Activated CD4-positive, alpha-beta T cell treated with anti-CD3 and anti-CD28 coated beads, Interleukin-2, amount 10 ng/mL, durations not matched to agents 24 days and 14 days (primary cell): ENCODE measurements around the gene LDHD. TPM values are rescaled to one million over a fixed set of nuclear protein-coding genes. Genes with fewer than 3 reads are reported as not detected.

ENCODE experiments used
- DNase-seq: peaks from one replicate; pipeline ENCODE4 v3.0.0; 2022
- H3K27ac Mint-ChIP-seq: one replicate; pipeline ENCODE4 v1.8.0; 2022; ENCODE audit warnings: mild to moderate bottlenecking, mixed read lengths
- H3K27me3 Mint-ChIP-seq: one replicate; pipeline ENCODE4 v1.8.0; 2022; ENCODE audit warnings: mixed read lengths
- H3K36me3 Mint-ChIP-seq: one replicate; pipeline ENCODE4 v1.8.0; 2022; ENCODE audit warnings: low read depth, mild to moderate bottlenecking, mixed read lengths
- H3K4me1 Mint-ChIP-seq: one replicate; pipeline ENCODE4 v1.8.0; 2021; ENCODE audit warnings: mixed read lengths
- H3K4me3 Mint-ChIP-seq: one replicate; pipeline ENCODE4 v1.8.0; 2022; ENCODE audit warnings: mild to moderate bottlenecking, moderate library complexity, mixed read lengths
- H3K9me3 Mint-ChIP-seq: one replicate; pipeline ENCODE4 v1.8.0; 2021; ENCODE audit warnings: mixed read lengths
- intact Hi-C: fragments of 100-400 bp; cut with micrococcal nuclease; formaldehyde crosslinking; loops from one replicate; pipeline ENCODE4 v1.15.1; 2023
- total RNA-seq: library from RNA; stranded (reverse); gene quantifications from 2 replicates; pipeline ENCODE4 v1.2.3, GENCODE V29; 2022

Gene LDHD
- total RNA-seq, 1 donor from 2014 or later, result 0.09 TPM

- H3K4me1 Mint-ChIP-seq, result peaks cover 68% of the 10 kb centered on the region
- H3K27ac Mint-ChIP-seq, result peak overlapping the region; percentile 34
- peaks cover 31% of the 10 kb centered on the region for H3K36me3 Mint-ChIP-seq
- no peaks in the 10 kb centered on the region for H3K27me3 Mint-ChIP-seq
- DNase-seq, result no peak
- intact Hi-C loops, result loop anchor here (2.0 kb wide), 1 partner anchor 62 kb away; no protein-coding TSS in a partner anchor
- H3K4me3 Mint-ChIP-seq, result peak overlapping the region; percentile 9
- peaks cover 13% of the 10 kb centered on the region for H3K9me3 Mint-ChIP-seq
These were observed 42.2 kb downstream of the LDHD start for GRCh38 chr16:75074304-75074793.

GRCh38 chr16:75073545-75074303, 42.9 kb downstream of the LDHD start:
- H3K27me3 Mint-ChIP-seq, result no peaks in the 10 kb centered on the region
- peaks cover 30% of the 10 kb centered on the region for H3K36me3 Mint-ChIP-seq
- DNase-seq, result no peak
- peak overlapping the region; percentile 34 for H3K27ac Mint-ChIP-seq
- intact Hi-C loops, result loop anchor here (2.0 kb wide), 1 partner anchor 61 kb away; no protein-coding TSS in a partner anchor
- peaks cover 69% of the 10 kb centered on the region for H3K4me1 Mint-ChIP-seq
- H3K4me3 Mint-ChIP-seq, result peak overlapping the region; percentile 9
- H3K9me3 Mint-ChIP-seq, result peaks cover 12% of the 10 kb centered on the region

DNA sequence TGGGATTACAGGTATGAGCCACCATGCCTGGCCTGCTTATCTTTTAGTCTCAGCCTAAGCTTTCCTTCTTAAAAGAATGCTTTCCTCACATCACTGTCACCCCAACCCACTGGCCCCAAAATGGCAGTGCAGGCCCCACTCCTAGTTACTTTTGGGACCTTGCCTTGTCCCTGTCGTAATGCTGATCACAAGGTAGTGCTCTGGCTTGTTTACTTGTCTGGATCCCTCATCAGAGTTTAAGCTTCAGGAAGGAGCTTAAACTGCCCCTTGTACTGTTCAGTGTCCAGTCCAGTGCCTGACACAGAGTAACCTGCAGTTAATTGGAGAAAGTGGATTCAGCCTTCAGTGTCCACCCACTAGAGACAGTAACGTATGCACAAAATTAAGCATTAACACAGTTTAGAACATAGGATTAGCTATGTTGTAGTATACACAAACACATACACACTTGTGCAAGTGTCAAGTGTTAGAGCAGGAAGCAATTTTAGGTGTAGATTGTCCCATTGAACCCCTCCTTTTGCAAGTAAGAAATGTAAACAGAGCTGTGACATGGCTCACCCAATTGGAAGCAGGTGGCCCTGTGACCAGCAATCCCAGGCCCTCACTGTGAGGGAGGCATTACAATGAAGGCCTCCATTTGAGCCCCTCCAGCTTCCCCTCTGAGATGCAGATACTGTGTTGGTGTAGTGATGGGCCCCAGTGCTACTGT, 44.2 kb downstream of the LDHD start:
- intact Hi-C loops, result no loop called here
- Mint-ChIP-seq H3K27me3 (no peaks in the 10 kb centered on the region), H3K4me3 (no peak overlapping the region), H3K36me3 (peaks cover 24% of the 10 kb centered on the region), H3K9me3 (peaks cover 4% of the 10 kb centered on the region), H3K27ac (peak overlapping the region; percentile 35), H3K4me1 (peaks cover 66% of the 10 kb centered on the region)
- no peak for DNase-seq

DNA sequence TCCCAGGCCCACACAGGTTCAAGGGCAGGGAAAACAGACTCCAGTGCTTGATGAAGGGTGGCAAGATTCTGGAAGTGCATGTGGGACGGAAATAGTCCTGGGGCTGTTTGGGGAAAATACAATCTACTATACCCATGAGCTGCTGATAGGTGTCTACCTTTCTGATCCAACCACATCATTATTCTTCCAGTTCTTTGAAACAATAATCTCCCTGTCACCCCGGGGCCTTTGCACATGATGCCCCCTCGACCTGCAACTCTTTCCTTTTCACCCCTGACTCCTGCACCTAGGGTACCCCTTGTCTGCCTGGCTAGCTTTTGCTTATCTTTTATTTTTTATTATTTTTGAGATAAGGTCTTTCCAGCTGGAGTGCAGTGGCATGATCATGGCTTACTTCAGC, 45.0 kb downstream of the LDHD start:
- no peak overlapping the region for H3K4me3 Mint-ChIP-seq
- no peak for DNase-seq
- peaks cover 22% of the 10 kb centered on the region for H3K36me3 Mint-ChIP-seq
- peaks cover 4% of the 10 kb centered on the region for H3K9me3 Mint-ChIP-seq
- H3K4me1 Mint-ChIP-seq, result peaks cover 69% of the 10 kb centered on the region
- H3K27me3 Mint-ChIP-seq, result no peaks in the 10 kb centered on the region
- no peak overlapping the region for H3K27ac Mint-ChIP-seq
- intact Hi-C loops, result no loop called here

GRCh38 chr16:75070012-75070841, 46.4 kb downstream of the LDHD start:
- intact Hi-C loops, result no loop called here
- Mint-ChIP-seq H3K4me3 (no peak overlapping the region), H3K36me3 (peaks cover 17% of the 10 kb centered on the region), H3K27ac (peak overlapping the region; percentile 54), H3K4me1 (peaks cover 63% of the 10 kb centered on the region), H3K27me3 (no peaks in the 10 kb centered on the region), H3K9me3 (no peaks in the 10 kb centered on the region)
- no peak for DNase-seq

- H3K4me1 Mint-ChIP-seq, result peaks cover 65% of the 10 kb centered on the region
These were observed 48.2 kb downstream of the LDHD start for GRCh38 chr16:75068085-75069031.

GRCh38 chr16:75066861-75067447, 49.6 kb downstream of the LDHD start:
- Mint-ChIP-seq H3K4me3 (no peak overlapping the region), H3K27me3 (no peaks in the 10 kb centered on the region), H3K27ac (no peak overlapping the region), H3K36me3 (peaks cover 11% of the 10 kb centered on the region), H3K4me1 (peaks cover 63% of the 10 kb centered on the region), H3K9me3 (no peaks in the 10 kb centered on the region)
- intact Hi-C loops, result no loop called here
- no peak for DNase-seq

More at GRCh38 chr16:75068085-75069031, 48.2 kb downstream of the LDHD start:
- no peak for DNase-seq
- H3K4me3 Mint-ChIP-seq, result no peak overlapping the region
- no peaks in the 10 kb centered on the region for H3K27me3 Mint-ChIP-seq
- no peaks in the 10 kb centered on the region for H3K9me3 Mint-ChIP-seq
- no peak overlapping the region for H3K27ac Mint-ChIP-seq
- peaks cover 17% of the 10 kb centered on the region for H3K36me3 Mint-ChIP-seq
- intact Hi-C loops, result no loop called here

DNA sequence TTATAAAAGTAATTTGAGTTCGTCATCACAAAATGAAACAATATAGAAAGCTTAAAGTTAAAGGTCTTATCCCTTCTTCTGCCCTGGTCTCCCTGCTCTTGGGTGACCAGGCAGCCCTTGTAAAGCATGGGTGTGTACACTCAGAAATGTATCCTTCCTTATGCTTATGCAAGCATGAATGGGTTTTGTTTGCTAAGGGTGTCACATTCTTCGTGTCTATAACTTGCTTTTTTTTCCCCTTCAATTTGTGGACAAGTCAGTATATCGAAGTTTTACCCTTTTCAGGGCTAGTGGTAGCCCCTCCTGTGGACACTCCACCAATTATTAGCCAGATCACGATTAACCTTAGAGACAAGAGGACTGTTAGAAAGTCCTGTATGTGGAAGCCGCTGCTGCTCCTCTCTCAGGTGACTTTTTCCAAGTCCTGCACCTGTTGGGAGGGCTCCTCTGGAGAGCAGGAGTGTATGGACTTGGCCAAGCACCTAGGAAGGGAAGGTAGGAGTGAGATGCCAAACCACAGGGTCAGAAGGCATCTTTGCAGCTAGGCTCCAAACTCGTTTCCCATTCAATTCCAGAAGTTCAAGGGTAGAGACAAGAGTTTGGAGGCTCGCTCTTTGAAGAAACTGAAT, 50.9 kb downstream of the LDHD start:
- peak overlapping the region; percentile 69 for H3K4me3 Mint-ChIP-seq
- no peaks in the 10 kb centered on the region for H3K9me3 Mint-ChIP-seq
- H3K4me1 Mint-ChIP-seq, result peaks cover 58% of the 10 kb centered on the region
- no peak for DNase-seq
- H3K36me3 Mint-ChIP-seq, result peaks cover 11% of the 10 kb centered on the region
- intact Hi-C loops, result loop anchor here (1.0 to 2.0 kb wide), 3 partner anchors 10 to 53 kb away; no protein-coding TSS in a partner anchor
- H3K27me3 Mint-ChIP-seq, result no peaks in the 10 kb centered on the region
- H3K27ac Mint-ChIP-seq, result no peak overlapping the region

DNA sequence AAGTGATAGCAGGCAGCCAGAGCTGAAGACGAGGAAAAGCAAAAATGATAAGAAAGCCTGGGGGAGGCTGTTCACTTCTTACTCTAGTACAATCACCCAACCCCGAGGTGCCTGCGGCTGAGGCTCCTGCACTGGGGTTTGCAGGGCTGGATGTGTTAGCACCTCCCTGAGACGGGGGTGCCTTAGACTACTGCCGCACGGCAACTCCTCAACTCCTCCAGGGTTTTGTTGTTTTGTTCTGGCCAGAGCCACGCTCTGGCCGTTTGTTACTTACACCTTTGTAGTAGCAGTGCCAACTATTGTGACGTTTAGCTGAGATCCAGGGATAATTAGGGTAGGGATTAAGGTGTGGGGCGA, 51.5 kb downstream of the LDHD start:
- Mint-ChIP-seq H3K4me1 (peaks cover 53% of the 10 kb centered on the region), H3K27ac (peak overlapping the region; percentile 85), H3K36me3 (peaks cover 6% of the 10 kb centered on the region), H3K27me3 (no peaks in the 10 kb centered on the region), H3K4me3 (peak overlapping the region; percentile 69), H3K9me3 (no peaks in the 10 kb centered on the region)
- intact Hi-C loops, result loop anchor here (1.0 to 2.0 kb wide), 3 partner anchors 10 to 53 kb away; no protein-coding TSS in a partner anchor
- DNase-seq, result peak; percentile 81

DNA sequence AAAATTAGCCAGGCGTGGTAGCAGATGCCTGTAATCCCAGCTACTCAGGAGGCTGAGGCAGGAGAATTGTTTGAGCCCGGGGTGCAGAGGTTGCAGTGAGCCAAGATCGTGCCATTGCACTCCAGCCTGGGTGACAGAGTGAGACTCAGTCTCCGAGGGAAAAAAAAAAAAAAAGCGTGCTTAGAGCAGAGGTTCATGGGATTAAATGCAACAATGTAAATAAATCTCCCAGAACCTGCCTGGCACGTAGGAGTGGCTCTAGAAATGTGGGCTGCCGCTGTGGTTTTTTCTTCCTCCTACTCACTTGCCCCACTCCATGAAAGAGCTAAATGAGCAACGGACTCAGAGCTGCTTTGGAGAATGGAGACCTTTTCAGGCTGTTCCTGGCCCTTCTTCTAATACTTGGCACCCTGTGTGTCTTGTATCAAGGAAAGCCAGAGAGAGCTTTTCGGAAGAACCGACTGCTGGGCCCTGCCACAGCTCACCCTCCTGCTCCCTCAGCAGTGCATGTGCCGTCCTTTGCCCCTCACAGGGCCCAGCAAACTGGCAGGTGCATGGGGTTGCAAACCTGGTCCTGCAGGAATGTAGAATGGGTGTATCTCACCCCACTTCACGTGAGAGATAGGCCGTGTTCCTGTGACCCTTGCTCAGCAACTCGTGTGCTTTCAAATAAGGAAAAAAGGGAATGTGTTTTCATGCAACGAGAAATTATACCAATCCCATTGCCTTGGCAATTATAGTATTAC, 52.0 kb downstream of the LDHD start:
- H3K9me3 Mint-ChIP-seq, result no peaks in the 10 kb centered on the region
- peak; percentile 74 for DNase-seq
- H3K4me1 Mint-ChIP-seq, result peaks cover 50% of the 10 kb centered on the region
- peak overlapping the region; percentile 69 for H3K4me3 Mint-ChIP-seq
- peaks cover 5% of the 10 kb centered on the region for H3K36me3 Mint-ChIP-seq
- intact Hi-C loops, result loop anchor here (1.0 to 2.0 kb wide), 3 partner anchors 11 to 52 kb away; no protein-coding TSS in a partner anchor
- no peaks in the 10 kb centered on the region for H3K27me3 Mint-ChIP-seq
- H3K27ac Mint-ChIP-seq, result peak overlapping the region; percentile 85

DNA sequence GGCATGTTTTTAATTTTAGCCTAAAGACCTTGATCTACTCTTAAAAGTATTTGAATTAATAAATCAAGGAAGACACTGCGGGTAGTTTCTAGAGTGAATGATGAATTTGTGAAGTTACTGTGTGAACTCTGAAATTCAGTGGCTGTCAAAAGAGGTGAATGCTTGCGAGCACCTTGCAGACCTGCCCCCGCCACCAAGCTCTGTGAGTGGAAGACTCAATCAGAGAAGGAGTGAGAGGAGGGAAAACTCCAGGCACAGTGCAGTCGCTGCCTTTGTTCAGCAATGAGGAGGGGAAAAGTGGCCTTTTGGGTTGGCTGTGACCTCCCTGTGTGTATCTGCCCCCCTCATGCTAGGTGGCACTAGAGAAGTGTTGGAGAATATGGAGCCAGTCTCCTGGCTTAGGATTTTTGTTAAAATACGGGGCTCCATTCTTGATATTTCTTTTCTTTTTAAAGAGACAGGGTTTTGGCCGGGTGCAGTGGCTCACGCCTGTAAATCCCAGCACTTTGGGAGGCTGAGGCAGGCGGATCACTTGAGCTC, 53.0 kb downstream of the LDHD start:
- Mint-ChIP-seq H3K9me3 (no peaks in the 10 kb centered on the region), H3K27me3 (no peaks in the 10 kb centered on the region), H3K27ac (peak overlapping the region; percentile 64), H3K4me3 (peak overlapping the region; percentile 46), H3K36me3 (peaks cover 7% of the 10 kb centered on the region), H3K4me1 (peaks cover 46% of the 10 kb centered on the region)
- no peak for DNase-seq
- intact Hi-C loops, result loop anchor here (2.0 kb wide), 1 partner anchor 45 kb away; no protein-coding TSS in a partner anchor
